HepG2 (cell line): ENCODE results near the gene GGCT. TPM values are rescaled to one million over a fixed set of nuclear protein-coding genes. Genes with fewer than 3 reads are reported as not detected.

Source experiments
- ATAC-seq: fragments of 200-7000 bp; cut with Tn5 transposase; 3 replicates; pipeline ENCODE4 v1.9.1; 2020; ENCODE audit warnings: mild to moderate bottlenecking, moderate library complexity
- BruUV-seq: library from RNA; stranded (reverse); fragments of 400-500 nt; replicated peaks from 2 replicates; lab custom pipeline; 2021; lab: Mats Ljungman, UMichigan
- CTCF ChIA-PET: fragments of 300-600 bp; formaldehyde crosslinking; extraction: SDS; loops from one replicate; lab custom pipeline; 2021; ENCODE audit warnings: low total read pairs, inconsistent platforms, low intra/inter-chr PET ratio; lab: Yijun Ruan, JAX
- POLR2A ChIA-PET: fragments of 350-600 bp; sonication (Branson Sonifier 250); formaldehyde crosslinking; loops from one replicate; lab custom pipeline; 2020; ENCODE audit warnings: antibody characterized with exemption, inconsistent platforms; lab: Yijun Ruan, JAX
- DNase-seq: peaks from one replicate; pipeline ENCODE4 v3.0.0-alpha.2; 2015; ENCODE audit warnings: low spot score
- FAIRE-seq: peaks from 3 replicates; lab custom pipeline; 2011; peaks lifted over from hg19 to GRCh38; lab: Jason Lieb, UNC
- H2AFZ ChIP-seq: one replicate; pipeline ENCODE4 v1.6.1; 2011; ENCODE audit warnings: low read length, inconsistent platforms
- H3K27ac ChIP-seq: fragments of 300-600 bp; 3 replicates; pipeline ENCODE4 v1.8.0; 2011; ENCODE audit warnings: mixed run types, mild to moderate bottlenecking, mixed read lengths, low read length, inconsistent platforms; ENCODE audit not compliant: insufficient read depth; ENCODE audit errors: extremely low read length
- H3K27me3 ChIP-seq, 2 experiments: fragments of 200-600 bp in 1 of 2; 2 replicates in 1 of 2; 3 replicates in 1 of 2; pipeline versions ENCODE4 v1.6.0 to v1.8.0; 2011; ENCODE audit warnings: low read length in 2 of 2, mild to moderate bottlenecking in 2 of 2, moderate library complexity in 2 of 2, inconsistent platforms in 1 of 2; ENCODE audit not compliant: insufficient read depth in 2 of 2, control insufficient read depth in 1 of 2
- H3K36me3 ChIP-seq, 2 experiments: fragments of 200-600 bp in 1 of 2; replicated peaks in 1 of 2; 2 replicates in 1 of 2; 3 replicates in 1 of 2; pipeline versions ENCODE4 v1.5.1 to v1.8.0; 2011; ENCODE audit warnings: low read length in 2 of 2, inconsistent platforms in 1 of 2; ENCODE audit not compliant: insufficient read depth in 2 of 2, control insufficient read depth in 1 of 2
- H3K4me1 ChIP-seq: 2 replicates; pipeline ENCODE4 v1.5.1; 2012; ENCODE audit warnings: low read length, inconsistent platforms; ENCODE audit not compliant: insufficient read depth
- H3K4me2 ChIP-seq: 2 replicates; pipeline ENCODE4 v1.6.0; 2011; ENCODE audit warnings: low read depth, low read length, inconsistent platforms
- H3K4me3 ChIP-seq, 3 experiments: fragments of 200-600 bp in 1 of 3; sonication (generic), shearing (Covaris generic) in 1 of 3; replicated peaks in 1 of 3; 2 replicates each; pipeline ENCODE4 v1.5.1; 2011 to 2016; ENCODE audit warnings: low read length in 3 of 3, inconsistent platforms in 2 of 3, low read depth in 2 of 3, mild to moderate bottlenecking in 2 of 3, control low read depth in 1 of 3, mixed read lengths in 1 of 3; ENCODE audit not compliant: insufficient read depth in 1 of 3
- H3K79me2 ChIP-seq: one replicate; pipeline ENCODE4 v1.6.1; 2011; ENCODE audit warnings: low read length, inconsistent platforms; ENCODE audit not compliant: insufficient read depth
- H3K9ac ChIP-seq: 2 replicates; pipeline ENCODE4 v1.6.0; 2011; ENCODE audit warnings: mild to moderate bottlenecking, low read depth, low read length, inconsistent platforms; ENCODE audit not compliant: insufficient read depth
- H3K9me3 ChIP-seq: 2 replicates; pipeline ENCODE4 v1.5.1; 2012; ENCODE audit warnings: mild to moderate bottlenecking, low read length
- H4K20me1 ChIP-seq: 2 replicates; pipeline ENCODE4 v1.6.0; 2011; ENCODE audit warnings: inconsistent platforms, mild to moderate bottlenecking, low read length, moderate library complexity; ENCODE audit not compliant: insufficient read depth
- CBX5 ChIP-seq: sonication (generic); formaldehyde crosslinking; IDR thresholded peaks from 2 replicates; pipeline ENCODE4 v1.4.0; 2020; ENCODE audit warnings: missing genetic modification reagents, borderline replicate concordance
- FOXA1 ChIP-seq, 2 experiments: fragments of 450-650 bp in 1 of 2; sonication (generic) in 1 of 2; formaldehyde crosslinking in 1 of 2; IDR thresholded peaks; 2 replicates each; pipeline versions ENCODE4 v1.4.0 to v1.6.1; 2016 to 2020; ENCODE audit warnings: missing genetic modification reagents in 1 of 2
- FOXA3 ChIP-seq: IDR thresholded peaks from 2 replicates; pipeline ENCODE4 v1.6.1; 2016; ENCODE audit warnings: missing genetic modification reagents, missing compliant biosample characterization
- KLF12 ChIP-seq: sonication (generic); formaldehyde crosslinking; IDR thresholded peaks from 2 replicates; pipeline ENCODE4 v1.4.0; 2020; ENCODE audit warnings: missing genetic modification reagents, borderline replicate concordance
- PAXIP1 ChIP-seq: sonication (generic); formaldehyde crosslinking; conservative IDR thresholded peaks from 2 replicates; pipeline ENCODE4 v1.4.0; 2020; ENCODE audit warnings: mild to moderate bottlenecking, missing genetic modification reagents, moderate library complexity
- SMAD3 ChIP-seq: sonication (generic); formaldehyde crosslinking; IDR thresholded peaks from 2 replicates; pipeline ENCODE4 v1.4.0; 2020; ENCODE audit warnings: missing genetic modification reagents
- SMC3 ChIP-seq: IDR thresholded peaks from 2 replicates; pipeline ENCODE4 v1.6.1; 2011; ENCODE audit warnings: low read length, improper control_type of control experiment
- SOX13 ChIP-seq, 3 experiments: fragments of 450-650 bp in 1 of 3; sonication (generic) in 1 of 3; formaldehyde crosslinking in 1 of 3; IDR thresholded peaks in 2 of 3; conservative IDR thresholded peaks in 1 of 3; 2 replicates each; pipeline versions ENCODE4 v1.5.0 to v1.6.1; 2016 to 2020; ENCODE audit warnings: antibody characterized with exemption in 1 of 3, mild to moderate bottlenecking in 1 of 3, missing compliant biosample characterization in 1 of 3, missing genetic modification reagents in 1 of 3, moderate library complexity in 1 of 3
- SRSF9 ChIP-seq: fragments of 200-400 bp; formaldehyde crosslinking; IDR thresholded peaks from 2 replicates; pipeline ENCODE4 v1.6.1; 2018; ENCODE audit warnings: borderline replicate concordance, mild to moderate bottlenecking, low read depth, low read length; ENCODE audit not compliant: insufficient read depth, poor library complexity, severe bottlenecking
- TEAD3 ChIP-seq: optimal IDR thresholded peaks from 2 replicates; pipeline ENCODE3; 2016; ENCODE audit warnings: borderline replicate concordance
- XRCC5 ChIP-seq: fragments of 200-400 bp; formaldehyde crosslinking; optimal IDR thresholded peaks from 2 replicates; pipeline ENCODE3; 2017; ENCODE audit warnings: mild to moderate bottlenecking, low read length
- ZNF331 ChIP-seq: sonication (generic); formaldehyde crosslinking; IDR thresholded peaks from 2 replicates; pipeline ENCODE4 v1.4.0; 2020; ENCODE audit warnings: missing genetic modification reagents
- ZNF468 ChIP-seq: sonication (generic); formaldehyde crosslinking; IDR thresholded peaks from 2 replicates; pipeline ENCODE4 v1.8.0; 2022; ENCODE audit warnings: mild to moderate bottlenecking, moderate library complexity, missing genetic modification reagents
- ZNF720 ChIP-seq: sonication (generic); formaldehyde crosslinking; IDR thresholded peaks from 2 replicates; pipeline ENCODE4 v1.4.0; 2020; ENCODE audit warnings: missing genetic modification reagents
- ZNF740 ChIP-seq: sonication (generic); formaldehyde crosslinking; IDR thresholded peaks from 2 replicates; pipeline ENCODE4 v1.4.0; 2020; ENCODE audit warnings: missing genetic modification reagents
- WGBS: methylation state at CpG from one replicate; pipeline ENCODE4 v1.1.6; 2017; ENCODE audit warnings: low lambda C conversion rate; 5-methylcytosine and 5-hydroxymethylcytosine counted together
- in situ Hi-C: cut with HindIII; loops from 2 replicates; pipeline ENCODE4 v1.10.0; 2017; ENCODE audit warnings: low pct_unique_long_range_greater_than_20kb; ENCODE audit not compliant: extremely low pct_ligation_motif_present
- intact Hi-C: fragments of 100-400 bp; cut with micrococcal nuclease; formaldehyde crosslinking; loops from one replicate; pipeline ENCODE4 v1.10.0; 2022; ENCODE audit not compliant: unreplicated experiment
- polyA plus RNA-seq, 8 experiments: library from polyadenylated mRNA; depleted of rRNA in 3 of 8; stranded (reverse) in 7 of 8; unstranded in 1 of 8; fragments of >200 nt; fragmentation: Illumina TruSeq in 4 of 8; extraction: Trizol in 4 of 8; gene quantifications; 2 replicates each; pipeline versions ENCODE4 v1.2.1 to v1.2.3, GENCODE V29; 2011 to 2016; ENCODE audit warnings: low read depth in 4 of 8, missing spikeins in 1 of 8, mixed read lengths in 1 of 8; ENCODE audit not compliant: insufficient read depth in 1 of 8
- total RNA-seq, 5 experiments: library from RNA; depleted of rRNA; stranded (reverse); fragments of >200 nt; fragmentation: Illumina TruSeq; extraction: Trizol; gene quantifications; 2 replicates each; pipeline ENCODE4 v1.2.3, GENCODE V29; 2016; ENCODE audit warnings: low read depth in 1 of 5
- TF ChIP-seq, protein P1 (sequence below): IDR thresholded peaks from 2 replicates; pipeline ENCODE4 v1.6.1; 2018; ENCODE audit warnings: missing genetic modification reagents
- TF ChIP-seq, protein P2 (sequence below): sonication (generic); formaldehyde crosslinking; IDR thresholded peaks from 2 replicates; pipeline ENCODE4 v1.4.0; 2020; ENCODE audit warnings: missing genetic modification reagents

GGCT gene
- total and polyA plus RNA-seq, 2 of the 13 experiments (the other 11 are each of a cell fraction or from before 2014, with no cell fraction given) = 19.5 to 78.3 TPM

DNA sequence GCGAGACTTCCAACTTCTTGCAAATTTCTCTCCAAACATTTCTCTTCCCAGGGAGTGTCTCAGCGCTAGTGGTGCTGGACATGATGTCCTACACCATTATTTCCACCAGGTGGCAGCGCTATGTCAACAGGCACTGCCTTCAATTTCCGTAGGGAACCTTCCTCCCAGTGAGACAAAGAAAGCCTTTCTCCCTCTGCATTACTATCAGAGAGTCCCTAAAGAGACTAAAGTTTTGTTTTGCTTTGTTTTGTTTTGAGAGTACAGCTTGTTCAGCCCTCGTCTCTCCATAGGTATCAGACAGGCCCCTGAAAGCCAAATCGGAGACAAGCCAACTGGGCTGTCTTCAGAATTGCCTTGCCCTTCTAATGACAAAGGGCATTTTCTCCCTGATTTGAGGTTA lies 44.2 kb upstream of the GGCT start:
- DNase-seq (peak; percentile 78), ATAC-seq (peak; percentile 98), FAIRE-seq (peak; percentile 87)
- no peaks in the 10 kb centered on the region for H3K27me3 ChIP-seq
- H3K4me2 ChIP-seq = peak overlapping the region; percentile 31; the same call in 1 of the 2 replicates
- no peaks in the 10 kb centered on the region for H3K79me2 ChIP-seq
- ChIA-PET POLR2A (no interaction called here), CTCF (interaction anchor here (0.5 to 2.6 kb wide), 4 partner anchors 15 to 192 kb away, joined by 3 to 24 read pairs (median 6); no protein-coding TSS in a partner anchor)
- intact Hi-C loops (loop anchor here (1.0 to 10.0 kb wide), 2 partner anchors 15 to 196 kb away; no protein-coding TSS in a partner anchor), in situ Hi-C loops (no loop called here)
- no peaks in the 10 kb centered on the region for H3K9me3 ChIP-seq
- H3K9ac ChIP-seq = no peak overlapping the region
- H2AFZ ChIP-seq = no peak overlapping the region
- no TSS peak for BruUV-seq
- H4K20me1 ChIP-seq = no peaks in the 10 kb centered on the region
- H3K27ac ChIP-seq = no peak overlapping the region
- WGBS = 17% methylated on average over 6 of the region's 6 CpGs
- no peak overlapping the region for H3K4me3 ChIP-seq
- H3K36me3 ChIP-seq = no peaks in the 10 kb centered on the region
- H3K4me1 ChIP-seq = peaks cover 29% of the 10 kb centered on the region
- no peak for TF ChIP-seq SRSF9
- TF ChIP-seq, protein P1, sequence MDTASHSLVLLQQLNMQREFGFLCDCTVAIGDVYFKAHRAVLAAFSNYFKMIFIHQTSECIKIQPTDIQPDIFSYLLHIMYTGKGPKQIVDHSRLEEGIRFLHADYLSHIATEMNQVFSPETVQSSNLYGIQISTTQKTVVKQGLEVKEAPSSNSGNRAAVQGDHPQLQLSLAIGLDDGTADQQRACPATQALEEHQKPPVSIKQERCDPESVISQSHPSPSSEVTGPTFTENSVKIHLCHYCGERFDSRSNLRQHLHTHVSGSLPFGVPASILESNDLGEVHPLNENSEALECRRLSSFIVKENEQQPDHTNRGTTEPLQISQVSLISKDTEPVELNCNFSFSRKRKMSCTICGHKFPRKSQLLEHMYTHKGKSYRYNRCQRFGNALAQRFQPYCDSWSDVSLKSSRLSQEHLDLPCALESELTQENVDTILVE (CRISPR knock-in tag) = 0 out of 2 replicates have a peak, but pooled peaks have one; percentile 30
- TF ChIP-seq ZNF740 (CRISPR knock-in tag) = no peak
- no peak for TF ChIP-seq FOXA1 (IDR thresholded peaks at IDR 0.05)
- peak; percentile 99 for TF ChIP-seq FOXA1 (CRISPR knock-in tag; IDR thresholded peaks at IDR 0.05)
- TF ChIP-seq, protein P2, sequence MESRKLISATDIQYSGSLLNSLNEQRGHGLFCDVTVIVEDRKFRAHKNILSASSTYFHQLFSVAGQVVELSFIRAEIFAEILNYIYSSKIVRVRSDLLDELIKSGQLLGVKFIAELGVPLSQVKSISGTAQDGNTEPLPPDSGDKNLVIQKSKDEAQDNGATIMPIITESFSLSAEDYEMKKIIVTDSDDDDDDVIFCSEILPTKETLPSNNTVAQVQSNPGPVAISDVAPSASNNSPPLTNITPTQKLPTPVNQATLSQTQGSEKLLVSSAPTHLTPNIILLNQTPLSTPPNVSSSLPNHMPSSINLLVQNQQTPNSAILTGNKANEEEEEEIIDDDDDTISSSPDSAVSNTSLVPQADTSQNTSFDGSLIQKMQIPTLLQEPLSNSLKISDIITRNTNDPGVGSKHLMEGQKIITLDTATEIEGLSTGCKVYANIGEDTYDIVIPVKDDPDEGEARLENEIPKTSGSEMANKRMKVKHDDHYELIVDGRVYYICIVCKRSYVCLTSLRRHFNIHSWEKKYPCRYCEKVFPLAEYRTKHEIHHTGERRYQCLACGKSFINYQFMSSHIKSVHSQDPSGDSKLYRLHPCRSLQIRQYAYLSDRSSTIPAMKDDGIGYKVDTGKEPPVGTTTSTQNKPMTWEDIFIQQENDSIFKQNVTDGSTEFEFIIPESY (CRISPR knock-in tag) = 0 out of 2 replicates have a peak, but pooled peaks have one; percentile 29
- TF ChIP-seq SOX13 (IDR thresholded peaks at IDR 0.05) = no peak
- peak in 1 of 2 experiments; percentile 50; a peak in 1 of 4 replicates for TF ChIP-seq SOX13 (CRISPR knock-in tag; conservative IDR thresholded peaks at IDR 0.05 in 1 of 2, IDR thresholded peaks at IDR 0.05 in 1 of 2)
- peak; percentile 71 for TF ChIP-seq TEAD3 (CRISPR knock-in tag)
- TF ChIP-seq KLF12 (CRISPR knock-in tag) = no peak
- TF ChIP-seq XRCC5 = peak; percentile 68
- TF ChIP-seq SMC3 = peak; percentile 88
- TF ChIP-seq ZNF331 = 0 out of 2 replicates have a peak, but pooled peaks have one; percentile 23
- TF ChIP-seq PAXIP1 (CRISPR knock-in tag) = no peak
- TF ChIP-seq FOXA3 (CRISPR knock-in tag) = peak; percentile 96
- TF ChIP-seq CBX5 (CRISPR knock-in tag) = no peak
- no peak for TF ChIP-seq ZNF720 (CRISPR knock-in tag)
- TF ChIP-seq ZNF468 (CRISPR knock-in tag) = no peak
- 0 out of 2 replicates have a peak, but pooled peaks have one; percentile 42 for TF ChIP-seq SMAD3 (CRISPR knock-in tag)
